Measurements from ENCODE around the gene SMIM8.

- peak; percentile 33 for TF ChIP-seq CTCF (IDR thresholded peaks at IDR 0.05; ENCODE audit: poor library complexity)
- TF ChIP-seq EZH2 (IDR thresholded peaks at IDR 0.05; ENCODE audit: borderline replicate concordance): no peak
These were observed 45.3 kb upstream of the SMIM8 start for GRCh38 chr6:87277123-87277522.

Data from hepatocyte (in vitro differentiated cells).